ENCODE measurements around the gene CHD6.

- TF ChIP-seq POLR2AphosphoS5 (IDR thresholded peaks at IDR 0.05; ENCODE audit: borderline replicate concordance, low read depth, low read length) (no peak), FOXP2 (optimal IDR thresholded peaks at IDR 0.05; ENCODE audit: control extremely low read depth, extremely low read length, insufficient read depth) (no peak)
These were observed 135.3 kb downstream of the CHD6 start for GRCh38 chr20:41482647-41483552.

Data from SK-N-MC (cell line).